ENCODE data around the gene PCNX3.

Gene PCNX3

GRCh38 chr11:65595543-65596281, 19.9 kb upstream of the PCNX3 start, which contains the start of gene KCNK7:
Gene KCNK7, minus strand, starts transcription at chr11:65595800. Its CDS starts 28 bp downstream, at chr11:65595772.
- ATAC-seq (replicated peaks; ENCODE audit: extremely low read depth, poor library complexity, severe bottlenecking) (peak; percentile 28), DNase-seq (ENCODE audit: low spot score in 2 of 2) (no peak)
- Mint-ChIP-seq H3K27ac (ENCODE audit: low read depth) (peak within 1 kb of the TSS; percentile 56), H3K4me1 (peaks cover 12% of the 10 kb centered on the region), H3K36me3 (ENCODE audit: insufficient read depth) (peaks cover 17% of the 10 kb centered on the region), H3K9me3 (no peaks in the 10 kb centered on the region), H3K4me3 (no peak within 1 kb of the TSS), H3K27me3 (no peaks in the 10 kb centered on the region)

GRCh38 chr11:65596520-65596919, 19.1 kb upstream of the PCNX3 start:
- Mint-ChIP-seq H3K27ac (ENCODE audit: low read depth) (peak overlapping the region; percentile 56), H3K9me3 (no peaks in the 10 kb centered on the region), H3K4me1 (peaks cover 12% of the 10 kb centered on the region), H3K36me3 (ENCODE audit: insufficient read depth) (peaks cover 17% of the 10 kb centered on the region), H3K27me3 (no peaks in the 10 kb centered on the region), H3K4me3 (no peak overlapping the region)
- no peak for ATAC-seq (replicated peaks; ENCODE audit: extremely low read depth, poor library complexity, severe bottlenecking)
- DNase-seq (ENCODE audit: low spot score in 2 of 2) = no peak

GRCh38 chr11:65598258-65598699, 17.3 kb upstream of the PCNX3 start:
- DNase-seq (ENCODE audit: low spot score in 2 of 2) (no peak), ATAC-seq (replicated peaks; ENCODE audit: extremely low read depth, poor library complexity, severe bottlenecking) (no peak)
- Mint-ChIP-seq H3K27ac (ENCODE audit: low read depth) (no peak overlapping the region), H3K4me1 (peaks cover 13% of the 10 kb centered on the region), H3K27me3 (no peaks in the 10 kb centered on the region), H3K36me3 (ENCODE audit: insufficient read depth) (peaks cover 14% of the 10 kb centered on the region), H3K4me3 (no peak overlapping the region), H3K9me3 (no peaks in the 10 kb centered on the region)

- H3K36me3 Mint-ChIP-seq (ENCODE audit: insufficient read depth) = peaks cover 15% of the 10 kb centered on the region
- H3K4me3 Mint-ChIP-seq = no peak overlapping the region
- ATAC-seq (replicated peaks; ENCODE audit: extremely low read depth, poor library complexity, severe bottlenecking) = no peak
- H3K27me3 Mint-ChIP-seq = no peaks in the 10 kb centered on the region
- no peak overlapping the region for H3K27ac Mint-ChIP-seq (ENCODE audit: low read depth)
- H3K9me3 Mint-ChIP-seq = no peaks in the 10 kb centered on the region
- no peak for DNase-seq (ENCODE audit: low spot score in 2 of 2)
- peaks cover 19% of the 10 kb centered on the region for H3K4me1 Mint-ChIP-seq
Observed at GRCh38 chr11:65599216-65599954, 16.2 kb upstream of the PCNX3 start.

- DNase-seq (ENCODE audit: low spot score in 2 of 2) (no peak), ATAC-seq (replicated peaks; ENCODE audit: extremely low read depth, poor library complexity, severe bottlenecking) (no peak)
- no peaks in the 10 kb centered on the region for H3K27me3 Mint-ChIP-seq
- peaks cover 17% of the 10 kb centered on the region for H3K4me1 Mint-ChIP-seq
- no peak overlapping the region for H3K27ac Mint-ChIP-seq (ENCODE audit: low read depth)
- peaks cover 14% of the 10 kb centered on the region for H3K36me3 Mint-ChIP-seq (ENCODE audit: insufficient read depth)
- H3K4me3 Mint-ChIP-seq = no peak overlapping the region
- no peaks in the 10 kb centered on the region for H3K9me3 Mint-ChIP-seq
Observed at GRCh38 chr11:65599955-65600246, 15.7 kb upstream of the PCNX3 start.

GRCh38 chr11:65604258-65604657, 11.3 kb upstream of the PCNX3 start:
- Mint-ChIP-seq H3K27me3 (no peaks in the 10 kb centered on the region), H3K27ac (ENCODE audit: low read depth) (no peak overlapping the region), H3K4me3 (no peak overlapping the region), H3K9me3 (no peaks in the 10 kb centered on the region), H3K36me3 (ENCODE audit: insufficient read depth) (peaks cover 12% of the 10 kb centered on the region), H3K4me1 (peaks cover 11% of the 10 kb centered on the region)
- ATAC-seq (replicated peaks; ENCODE audit: extremely low read depth, poor library complexity, severe bottlenecking) (no peak), DNase-seq (ENCODE audit: low spot score in 2 of 2) (no peak)

- Mint-ChIP-seq H3K27me3 (no peaks in the 10 kb centered on the region), H3K4me1 (peaks cover 30% of the 10 kb centered on the region), H3K27ac (ENCODE audit: low read depth) (no peak overlapping the region), H3K9me3 (no peaks in the 10 kb centered on the region), H3K4me3 (no peak overlapping the region), H3K36me3 (ENCODE audit: insufficient read depth) (peaks cover 16% of the 10 kb centered on the region)
- ATAC-seq (replicated peaks; ENCODE audit: extremely low read depth, poor library complexity, severe bottlenecking) (no peak), DNase-seq (ENCODE audit: low spot score in 2 of 2) (no peak)
Observed at GRCh38 chr11:65606876-65607613, 8.5 kb upstream of the PCNX3 start.

- no peaks in the 10 kb centered on the region for H3K27me3 Mint-ChIP-seq
- DNase-seq (ENCODE audit: low spot score in 2 of 2) = no peak
- H3K4me1 Mint-ChIP-seq = peaks cover 37% of the 10 kb centered on the region
- no peaks in the 10 kb centered on the region for H3K9me3 Mint-ChIP-seq
- ATAC-seq (replicated peaks; ENCODE audit: extremely low read depth, poor library complexity, severe bottlenecking) = no peak
- H3K27ac Mint-ChIP-seq (ENCODE audit: low read depth) = no peak overlapping the region
- H3K36me3 Mint-ChIP-seq (ENCODE audit: insufficient read depth) = peaks cover 14% of the 10 kb centered on the region
- H3K4me3 Mint-ChIP-seq = no peak overlapping the region
Observed at GRCh38 chr11:65607614-65608426, 7.8 kb upstream of the PCNX3 start.

GRCh38 chr11:65609229-65609628, 6.3 kb upstream of the PCNX3 start:
- ATAC-seq (replicated peaks; ENCODE audit: extremely low read depth, poor library complexity, severe bottlenecking) (no peak), DNase-seq (ENCODE audit: low spot score in 2 of 2) (no peak)
- H3K4me1 Mint-ChIP-seq = peaks cover 36% of the 10 kb centered on the region
- H3K27me3 Mint-ChIP-seq = no peaks in the 10 kb centered on the region
- H3K36me3 Mint-ChIP-seq (ENCODE audit: insufficient read depth) = peaks cover 13% of the 10 kb centered on the region
- H3K4me3 Mint-ChIP-seq = peak overlapping the region; percentile 44
- H3K27ac Mint-ChIP-seq (ENCODE audit: low read depth) = peak overlapping the region; percentile 33
- H3K9me3 Mint-ChIP-seq = no peaks in the 10 kb centered on the region

GRCh38 chr11:65609665-65610064, 5.9 kb upstream of the PCNX3 start:
- Mint-ChIP-seq H3K9me3 (no peaks in the 10 kb centered on the region), H3K36me3 (ENCODE audit: insufficient read depth) (peaks cover 13% of the 10 kb centered on the region), H3K27ac (ENCODE audit: low read depth) (peak overlapping the region; percentile 87), H3K4me3 (peak overlapping the region; percentile 44), H3K4me1 (peaks cover 36% of the 10 kb centered on the region), H3K27me3 (no peaks in the 10 kb centered on the region)
- no peak for DNase-seq (ENCODE audit: low spot score in 2 of 2)
- ATAC-seq (replicated peaks; ENCODE audit: extremely low read depth, poor library complexity, severe bottlenecking) = no peak

- Mint-ChIP-seq H3K9me3 (no peaks in the 10 kb centered on the region), H3K27me3 (no peaks in the 10 kb centered on the region), H3K4me3 (peak overlapping the region; percentile 38), H3K4me1 (peaks cover 36% of the 10 kb centered on the region), H3K27ac (ENCODE audit: low read depth) (peak overlapping the region; percentile 87), H3K36me3 (ENCODE audit: insufficient read depth) (peaks cover 19% of the 10 kb centered on the region)
- ATAC-seq (replicated peaks; ENCODE audit: extremely low read depth, poor library complexity, severe bottlenecking) = no peak
- no peak for DNase-seq (ENCODE audit: low spot score in 2 of 2)
Observed at GRCh38 chr11:65610404-65610803, 5.2 kb upstream of the PCNX3 start.

All from central memory CD8-positive, alpha-beta T cell (primary cell).